ENCODE results near the gene CHCHD6. TPM values are rescaled to one million over a fixed set of nuclear protein-coding genes. Genes with fewer than 3 reads are reported as not detected.

The CHCHD6 gene
- total and polyA plus RNA-seq, 2 of the 4 experiments (the other 2 are of a cell fraction) = 18.8 to 28.9 TPM

- Histone ChIP-seq H3K79me1 (ENCODE audit: low read depth in 1 of 2, low read length in 2 of 2) (peaks cover 0 to 11% of the 10 kb centered on the region in 2 experiments; a peak in 2 of 4 replicates), H3K4ac (ENCODE audit: low read depth, low read length) (0 out of 2 replicates have a peak overlapping the region, but pooled peaks have one; percentile 17), H3K56ac (ENCODE audit: extremely low read depth, insufficient read depth, low read length) (no peak overlapping the region), H3K18ac (ENCODE audit: low read depth, low read length) (no peak overlapping the region), H2BK15ac (ENCODE audit: low read depth, low read length) (no peak overlapping the region), H2AFZ (replicated peaks; ENCODE audit: low read length, poor library complexity) (no peak overlapping the region), H2BK120ac (ENCODE audit: low read depth, low read length) (no peak overlapping the region; the same call in 1 of the 2 replicates), H3K9me3 (ENCODE audit: control insufficient read depth, insufficient read depth, low read length) (no peaks in the 10 kb centered on the region), H2AK9ac (replicated peaks; ENCODE audit: low read depth, low read length, poor library complexity) (no peak overlapping the region), H2BK20ac (ENCODE audit: low read depth, low read length) (no peak overlapping the region; the same call in 1 of the 2 replicates), H3K9me1 (ENCODE audit: insufficient read depth, low read length) (peaks cover 16% of the 10 kb centered on the region), H3K4me2 (ENCODE audit: low read depth, low read length) (no peak overlapping the region), H3K9ac (ENCODE audit: low read depth, low read length) (no peak overlapping the region), H3K27me3 (ENCODE audit: control insufficient read depth, insufficient read depth, low read length) (no peaks in the 10 kb centered on the region), H3K36me3 (ENCODE audit: control insufficient read depth, insufficient read depth, low read length) (no peaks in the 10 kb centered on the region), H3K23ac (ENCODE audit: low read depth, low read length) (no peak overlapping the region), H4K5ac (ENCODE audit: low read depth, low read length) (no peak overlapping the region), H3K27ac (ENCODE audit: insufficient read depth, low read length) (no peak overlapping the region), H3K4me3 (ENCODE audit: insufficient read depth, low read depth, low read length) (no peak overlapping the region), H2AK5ac (ENCODE audit: low read depth, low read length) (no peak overlapping the region), H4K8ac (ENCODE audit: low read depth in 2 of 2, low read length in 2 of 2) (no peak overlapping the region), H4K20me1 (ENCODE audit: insufficient read depth, low read length) (peaks cover 3% of the 10 kb centered on the region; the same call in 1 of the 2 replicates), H3K14ac (replicated peaks; ENCODE audit: low read depth, low read length) (0 out of 2 replicates have a peak overlapping the region, but pooled peaks have one; percentile 9), H4K91ac (ENCODE audit: insufficient read depth, low read depth, low read length) (no peak overlapping the region; the same call in 1 of the 2 replicates), H2BK5ac (ENCODE audit: low read depth, low read length, poor library complexity, severe bottlenecking) (no peak overlapping the region), H3K4me1 (ENCODE audit: control insufficient read depth, insufficient read depth, low read length) (peaks cover 15% of the 10 kb centered on the region)
- POLR2A ChIA-PET (ENCODE audit: unreplicated experiment) = no interaction called here
- CTCF ChIA-PET = no interaction called here
- BruUV-seq (replicated peaks) = no TSS peak
- DNase-seq = no peak
- WGBS, 2 experiments (ENCODE audit: extremely low coverage in 2 of 2, insufficient read length in 1 of 2) = no CpG with 5 or more reads among the region's 6 CpGs
- in situ Hi-C loops (cut with MboI; ENCODE audit: low sequenced_read_pairs) = no loop called here
- dilution Hi-C loops (cut with HindIII; ENCODE audit: low sequenced_read_pairs, unreplicated experiment) = no loop called here
- ATAC-seq (ENCODE audit: low read depth) = no peak
- TF ChIP-seq, protein P1, sequence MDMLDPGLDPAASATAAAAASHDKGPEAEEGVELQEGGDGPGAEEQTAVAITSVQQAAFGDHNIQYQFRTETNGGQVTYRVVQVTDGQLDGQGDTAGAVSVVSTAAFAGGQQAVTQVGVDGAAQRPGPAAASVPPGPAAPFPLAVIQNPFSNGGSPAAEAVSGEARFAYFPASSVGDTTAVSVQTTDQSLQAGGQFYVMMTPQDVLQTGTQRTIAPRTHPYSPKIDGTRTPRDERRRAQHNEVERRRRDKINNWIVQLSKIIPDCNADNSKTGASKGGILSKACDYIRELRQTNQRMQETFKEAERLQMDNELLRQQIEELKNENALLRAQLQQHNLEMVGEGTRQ (IDR thresholded peaks at IDR 0.05; ENCODE audit: low read depth, low read length) = no peak
- TF ChIP-seq RFX5 (IDR thresholded peaks at IDR 0.05; ENCODE audit: low read depth, low read length) = no peak
- TF ChIP-seq MXI1 (IDR thresholded peaks at IDR 0.05; ENCODE audit: borderline replicate concordance, low read depth, low read length) = no peak
- TF ChIP-seq RCOR1 (IDR thresholded peaks at IDR 0.05; ENCODE audit: insufficient replicate concordance, low read length) = no peak
- no peak for TF ChIP-seq CEBPB (IDR thresholded peaks at IDR 0.05; ENCODE audit: low read depth, low read length)
- TF ChIP-seq RAD21 (IDR thresholded peaks at IDR 0.05; ENCODE audit: low read length) = no peak
- no peak for TF ChIP-seq MAFK (IDR thresholded peaks at IDR 0.05; ENCODE audit: low read depth, low read length)
- TF ChIP-seq MAZ (IDR thresholded peaks at IDR 0.05; ENCODE audit: borderline replicate concordance, low read depth, low read length) = no peak
- TF ChIP-seq CHD1 (IDR thresholded peaks at IDR 0.05; ENCODE audit: low read depth, low read length) = no peak
- no peak for TF ChIP-seq BHLHE40 (IDR thresholded peaks at IDR 0.05; ENCODE audit: low read depth, low read length)
- intact Hi-C loops (cut with micrococcal nuclease) = no loop called here
Observed at GRCh38 chr3:126848991-126849390, 145.0 kb downstream of the CHCHD6 start.

All from IMR-90 (cell line).